B cell (primary cell): Measurements from ENCODE around the gene RNPEPL1.

Experiments
- EZH2 ChIP-seq: IDR thresholded peaks from 2 replicates; pipeline ENCODE4 v1.6.1; 2012; ENCODE audit warnings: borderline replicate concordance, low read depth, mild to moderate bottlenecking, moderate library complexity, low read length; ENCODE audit not compliant: insufficient read depth, poor library complexity, severe bottlenecking
- TF ChIP-seq, protein P1 (sequence below): fragments of 200-600 bp; IDR thresholded peaks from one replicate; pipeline ENCODE4 v1.8.0; 2022; ENCODE audit warnings: antibody characterized with exemption, mild to moderate bottlenecking

DNA sequence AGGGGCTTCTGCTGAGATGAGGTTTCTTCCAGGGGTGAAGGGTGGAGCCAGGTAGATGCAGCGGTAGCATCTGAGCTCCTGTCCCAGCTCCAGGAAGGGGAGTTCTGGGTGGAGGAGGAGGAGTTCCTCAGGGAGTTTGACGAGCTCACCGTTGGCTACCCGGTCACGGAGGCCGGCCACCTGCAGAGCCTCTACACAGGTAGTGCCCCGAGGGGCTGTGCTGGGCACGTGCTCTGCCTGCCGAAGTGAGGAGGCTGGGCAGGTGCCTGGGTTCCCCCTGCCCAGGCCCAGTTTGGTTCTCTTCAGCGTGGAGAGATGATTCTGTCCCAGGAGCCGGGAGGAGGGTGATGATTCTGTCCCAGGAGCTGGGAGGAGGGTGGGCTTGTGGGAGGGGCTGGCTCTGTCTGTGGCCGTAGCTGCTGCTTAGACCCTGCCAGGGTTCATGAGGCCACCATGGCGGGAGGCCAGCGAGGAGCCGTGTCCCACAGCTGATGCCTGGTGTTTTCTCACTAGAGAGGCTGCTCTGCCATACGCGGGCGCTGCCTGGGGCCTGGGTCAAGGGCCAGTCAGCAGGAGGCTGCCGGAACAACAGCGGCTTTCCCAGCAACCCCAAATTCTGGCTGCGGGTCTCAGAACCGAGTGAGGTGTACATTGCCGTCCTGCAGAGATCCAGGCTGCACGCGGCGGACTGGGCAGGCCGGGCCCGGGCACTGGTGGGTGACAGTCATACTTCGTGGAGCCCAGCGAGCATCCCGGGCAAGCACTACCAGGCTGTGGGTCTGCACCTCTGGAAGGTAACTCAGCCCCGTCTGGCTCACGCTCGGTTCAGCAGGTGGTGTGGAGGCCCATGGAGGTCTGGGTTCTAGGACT lies 26.5 kb downstream of the RNPEPL1 start:
- no peak for TF ChIP-seq EZH2
- TF ChIP-seq, protein P1, sequence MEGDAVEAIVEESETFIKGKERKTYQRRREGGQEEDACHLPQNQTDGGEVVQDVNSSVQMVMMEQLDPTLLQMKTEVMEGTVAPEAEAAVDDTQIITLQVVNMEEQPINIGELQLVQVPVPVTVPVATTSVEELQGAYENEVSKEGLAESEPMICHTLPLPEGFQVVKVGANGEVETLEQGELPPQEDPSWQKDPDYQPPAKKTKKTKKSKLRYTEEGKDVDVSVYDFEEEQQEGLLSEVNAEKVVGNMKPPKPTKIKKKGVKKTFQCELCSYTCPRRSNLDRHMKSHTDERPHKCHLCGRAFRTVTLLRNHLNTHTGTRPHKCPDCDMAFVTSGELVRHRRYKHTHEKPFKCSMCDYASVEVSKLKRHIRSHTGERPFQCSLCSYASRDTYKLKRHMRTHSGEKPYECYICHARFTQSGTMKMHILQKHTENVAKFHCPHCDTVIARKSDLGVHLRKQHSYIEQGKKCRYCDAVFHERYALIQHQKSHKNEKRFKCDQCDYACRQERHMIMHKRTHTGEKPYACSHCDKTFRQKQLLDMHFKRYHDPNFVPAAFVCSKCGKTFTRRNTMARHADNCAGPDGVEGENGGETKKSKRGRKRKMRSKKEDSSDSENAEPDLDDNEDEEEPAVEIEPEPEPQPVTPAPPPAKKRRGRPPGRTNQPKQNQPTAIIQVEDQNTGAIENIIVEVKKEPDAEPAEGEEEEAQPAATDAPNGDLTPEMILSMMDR, result no peak
